ENCODE measurements around the gene SMPDL3A. TPM values are rescaled to one million over a fixed set of nuclear protein-coding genes. Genes with fewer than 3 reads are reported as not detected.

The SMPDL3A gene
- total RNA-seq, 1 experiment from 2014 or later: 1.8 TPM

- BruUV-seq (replicated peaks): no TSS peak
- Histone ChIP-seq H3K27me3 (ENCODE audit: control insufficient read depth, insufficient read depth, low read length) (no peaks in the 10 kb centered on the region), H3K4me3 (ENCODE audit: low read depth in 2 of 2, low read length in 2 of 2) (no peak overlapping the region), H3K27ac (ENCODE audit: low read length) (no peak overlapping the region), H3K36me3 (ENCODE audit: control insufficient read depth, insufficient read depth, low read length) (no peaks in the 10 kb centered on the region), H3K9me3 (ENCODE audit: control insufficient read depth, insufficient read depth, low read depth, low read length) (no peaks in the 10 kb centered on the region), H3K4me1 (ENCODE audit: control insufficient read depth, insufficient read depth, low read length) (no peaks in the 10 kb centered on the region)
- ChIA-PET POLR2A (no interaction called here), CTCF (no interaction called here)
- TF ChIP-seq CTCF (IDR thresholded peaks at IDR 0.05) (no peak), SIN3A (IDR thresholded peaks at IDR 0.05; ENCODE audit: borderline replicate concordance, insufficient read depth, low read depth, low read length) (no peak), TCF7L2 (IDR thresholded peaks at IDR 0.05; ENCODE audit: low read depth, low read length) (no peak), POLR2AphosphoS5 (IDR thresholded peaks at IDR 0.05; ENCODE audit: low read depth, low read length) (no peak)
- TF ChIP-seq, protein P1, sequence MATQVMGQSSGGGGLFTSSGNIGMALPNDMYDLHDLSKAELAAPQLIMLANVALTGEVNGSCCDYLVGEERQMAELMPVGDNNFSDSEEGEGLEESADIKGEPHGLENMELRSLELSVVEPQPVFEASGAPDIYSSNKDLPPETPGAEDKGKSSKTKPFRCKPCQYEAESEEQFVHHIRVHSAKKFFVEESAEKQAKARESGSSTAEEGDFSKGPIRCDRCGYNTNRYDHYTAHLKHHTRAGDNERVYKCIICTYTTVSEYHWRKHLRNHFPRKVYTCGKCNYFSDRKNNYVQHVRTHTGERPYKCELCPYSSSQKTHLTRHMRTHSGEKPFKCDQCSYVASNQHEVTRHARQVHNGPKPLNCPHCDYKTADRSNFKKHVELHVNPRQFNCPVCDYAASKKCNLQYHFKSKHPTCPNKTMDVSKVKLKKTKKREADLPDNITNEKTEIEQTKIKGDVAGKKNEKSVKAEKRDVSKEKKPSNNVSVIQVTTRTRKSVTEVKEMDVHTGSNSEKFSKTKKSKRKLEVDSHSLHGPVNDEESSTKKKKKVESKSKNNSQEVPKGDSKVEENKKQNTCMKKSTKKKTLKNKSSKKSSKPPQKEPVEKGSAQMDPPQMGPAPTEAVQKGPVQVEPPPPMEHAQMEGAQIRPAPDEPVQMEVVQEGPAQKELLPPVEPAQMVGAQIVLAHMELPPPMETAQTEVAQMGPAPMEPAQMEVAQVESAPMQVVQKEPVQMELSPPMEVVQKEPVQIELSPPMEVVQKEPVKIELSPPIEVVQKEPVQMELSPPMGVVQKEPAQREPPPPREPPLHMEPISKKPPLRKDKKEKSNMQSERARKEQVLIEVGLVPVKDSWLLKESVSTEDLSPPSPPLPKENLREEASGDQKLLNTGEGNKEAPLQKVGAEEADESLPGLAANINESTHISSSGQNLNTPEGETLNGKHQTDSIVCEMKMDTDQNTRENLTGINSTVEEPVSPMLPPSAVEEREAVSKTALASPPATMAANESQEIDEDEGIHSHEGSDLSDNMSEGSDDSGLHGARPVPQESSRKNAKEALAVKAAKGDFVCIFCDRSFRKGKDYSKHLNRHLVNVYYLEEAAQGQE (IDR thresholded peaks at IDR 0.05; ENCODE audit: insufficient read depth in 1 of 2, low read depth in 2 of 2, low read length in 1 of 2): no peak
- ATAC-seq: peak; percentile 35; the same call in 1 of the 2 replicates
- in situ Hi-C loops (cut with HindIII; ENCODE audit: low pct_unique_long_range_greater_than_20kb, low sequenced_read_pairs) (no loop called here), intact Hi-C loops (cut with micrococcal nuclease; ENCODE audit: unreplicated experiment) (no loop called here)
- DNase-seq (ENCODE audit: low read depth, low spot score): no peak
Observed at GRCh38 chr6:122799916-122800686, 11.0 kb downstream of the SMPDL3A start.

DNA sequence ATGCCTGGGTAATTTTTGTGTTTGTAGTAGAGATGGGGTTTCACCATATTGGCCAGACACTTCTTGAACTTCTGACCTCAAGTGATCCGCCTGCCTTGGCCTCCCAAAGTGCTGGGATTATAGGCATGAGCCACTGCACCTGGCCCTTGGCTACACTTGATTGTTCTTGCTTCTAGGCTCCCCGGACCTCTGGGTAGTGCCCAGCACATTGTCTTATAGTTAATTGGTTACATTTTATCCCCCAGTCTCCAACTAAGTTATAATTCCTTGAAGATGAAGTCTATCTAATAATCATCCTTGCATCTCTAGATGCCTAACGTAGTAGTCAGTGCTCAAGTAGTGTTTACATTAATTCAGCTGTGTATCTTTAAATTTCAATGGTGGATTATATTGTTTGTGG is 11.8 kb downstream of the SMPDL3A start:
- DNase-seq (ENCODE audit: low read depth, low spot score): no peak
- POLR2A ChIA-PET: no interaction called here
- in situ Hi-C loops (cut with HindIII; ENCODE audit: low pct_unique_long_range_greater_than_20kb, low sequenced_read_pairs): no loop called here

More for the DNA sequence above, 11.8 kb downstream of the SMPDL3A start:
- no peak for ATAC-seq
- BruUV-seq (replicated peaks): no TSS peak
- intact Hi-C loops (cut with micrococcal nuclease; ENCODE audit: unreplicated experiment): no loop called here
- no peaks in the 10 kb centered on the region for H3K27me3 ChIP-seq (ENCODE audit: control insufficient read depth, insufficient read depth, low read length)
- H3K36me3 ChIP-seq (ENCODE audit: control insufficient read depth, insufficient read depth, low read length): no peaks in the 10 kb centered on the region
- no peak overlapping the region for H3K4me3 ChIP-seq (ENCODE audit: low read depth in 2 of 2, low read length in 2 of 2)
- TF ChIP-seq TCF7L2 (IDR thresholded peaks at IDR 0.05; ENCODE audit: low read depth, low read length): no peak
- TF ChIP-seq CTCF (IDR thresholded peaks at IDR 0.05): no peak
- TF ChIP-seq, protein P1 (IDR thresholded peaks at IDR 0.05; ENCODE audit: insufficient read depth in 1 of 2, low read depth in 2 of 2, low read length in 1 of 2): no peak
- no peak for TF ChIP-seq POLR2AphosphoS5 (IDR thresholded peaks at IDR 0.05; ENCODE audit: low read depth, low read length)
- TF ChIP-seq SIN3A (IDR thresholded peaks at IDR 0.05; ENCODE audit: borderline replicate concordance, insufficient read depth, low read depth, low read length): no peak
- CTCF ChIA-PET: no interaction called here
- no peaks in the 10 kb centered on the region for H3K4me1 ChIP-seq (ENCODE audit: control insufficient read depth, insufficient read depth, low read length)
- no peaks in the 10 kb centered on the region for H3K9me3 ChIP-seq (ENCODE audit: control insufficient read depth, insufficient read depth, low read depth, low read length)
- no peak overlapping the region for H3K27ac ChIP-seq (ENCODE audit: low read length)

Data from Panc1 (cell line).